ENCODE measurements around the gene POLR3E.
"Not testable (repeated sequence)": the region's sequence is repeated elsewhere in the genome, so short reads cannot be mapped to it uniquely, and the experiment has no call there.

Gene POLR3E

DNA sequence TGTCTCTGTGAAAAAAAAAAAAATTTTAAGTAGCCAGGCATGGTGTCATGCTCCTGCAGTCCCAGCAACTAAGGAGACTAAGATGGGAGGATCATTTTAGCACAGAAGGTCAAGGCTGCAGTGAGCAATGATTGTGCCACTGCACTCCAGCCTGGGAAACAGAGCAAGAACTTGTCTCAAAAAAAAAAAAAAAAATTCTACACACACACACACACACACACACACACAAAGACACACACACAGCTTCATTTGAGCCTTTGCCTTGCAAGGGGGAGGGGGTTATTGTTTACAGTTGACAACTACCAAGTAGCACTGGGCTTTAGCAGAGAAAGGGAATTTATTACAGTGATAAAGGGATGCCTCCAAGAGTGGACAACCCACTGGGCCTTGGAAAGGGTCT, 4.9 kb upstream of the POLR3E start:
- H3K36me3 ChIP-seq (ENCODE audit: control insufficient read depth, insufficient read depth, low read length): no peaks in the 10 kb centered on the region
- no peaks in the 10 kb centered on the region for H3K9me3 ChIP-seq (ENCODE audit: control insufficient read depth, low read length)
- peak overlapping the region; percentile 85 for H3K27ac ChIP-seq (ENCODE audit: low read depth, low read length, severe bottlenecking)
- no peak overlapping the region for H3K4me3 ChIP-seq (ENCODE audit: extremely low read depth, insufficient read depth, low read length, poor library complexity, severe bottlenecking)
- H3K4me1 ChIP-seq (ENCODE audit: control insufficient read depth, insufficient read depth, low read length, poor library complexity, severe bottlenecking): peaks cover 4% of the 10 kb centered on the region

GRCh38 chr16:22293137-22294106, 3.8 kb upstream of the POLR3E start:
- 88 to 96% methylated on average over 7 to 8 of the region's 11 CpGs for WGBS, 2 experiments (ENCODE audit: insufficient coverage in 2 of 2)

DNA sequence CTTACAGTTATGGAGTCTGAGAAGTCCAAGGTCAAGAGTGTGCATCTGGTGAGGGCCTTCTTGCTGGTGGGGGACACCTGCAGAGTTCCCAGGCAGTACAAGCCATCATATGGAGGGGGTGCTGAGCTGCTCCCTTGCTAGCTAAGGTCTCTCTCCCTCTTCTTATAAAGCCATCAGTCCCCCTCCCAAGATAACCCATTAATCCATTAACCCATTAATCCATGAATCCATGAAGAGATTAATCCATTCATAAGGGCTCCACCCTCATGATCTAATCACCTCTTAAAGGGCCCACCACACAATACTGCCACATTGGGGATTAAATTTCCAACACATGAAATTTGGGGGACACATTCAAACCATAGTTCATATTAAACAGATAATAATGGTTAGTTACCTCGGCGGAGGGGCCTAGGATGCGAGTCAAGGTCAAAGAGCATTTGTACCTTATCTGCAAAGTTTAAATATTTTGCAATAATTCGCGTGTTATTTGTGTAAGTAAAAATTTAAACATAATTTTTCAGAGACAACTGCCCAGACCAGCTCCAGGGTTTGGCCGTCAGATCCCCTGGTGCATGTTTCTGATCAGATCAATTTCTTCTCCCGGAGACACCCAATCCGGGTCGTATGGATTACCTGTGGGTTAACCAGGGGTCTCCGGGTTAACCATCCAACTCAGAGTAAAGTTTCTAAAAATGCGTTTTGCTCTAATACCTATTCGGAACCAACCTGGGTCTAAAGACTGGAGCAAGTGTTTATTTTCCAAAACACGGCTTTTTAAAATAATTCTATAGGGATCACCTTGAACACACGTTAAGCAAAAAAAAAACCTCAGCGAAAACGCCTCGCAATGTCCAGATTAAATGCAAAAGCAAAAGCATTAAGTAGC, 740 bp upstream of the POLR3E start:
- peak overlapping the region; percentile 90 for H3K4me3 ChIP-seq (ENCODE audit: extremely low read depth, insufficient read depth, low read length, poor library complexity, severe bottlenecking)
- peaks cover 4% of the 10 kb centered on the region for H3K4me1 ChIP-seq (ENCODE audit: control insufficient read depth, insufficient read depth, low read length, poor library complexity, severe bottlenecking)
- H3K36me3 ChIP-seq (ENCODE audit: control insufficient read depth, insufficient read depth, low read length): peaks cover 9% of the 10 kb centered on the region
- H3K9me3 ChIP-seq (ENCODE audit: control insufficient read depth, low read length): no peaks in the 10 kb centered on the region
- H3K27ac ChIP-seq (ENCODE audit: low read depth, low read length, severe bottlenecking): no peak overlapping the region
- WGBS, 2 experiments (ENCODE audit: insufficient coverage in 2 of 2): 3 to 4% methylated on average over 12 to 13 of the region's 17 CpGs

More at GRCh38 chr16:22293137-22294106, 3.8 kb upstream of the POLR3E start:
- Histone ChIP-seq H3K9me3 (ENCODE audit: control insufficient read depth, low read length) (no peaks in the 10 kb centered on the region), H3K4me1 (ENCODE audit: control insufficient read depth, insufficient read depth, low read length, poor library complexity, severe bottlenecking) (peaks cover 4% of the 10 kb centered on the region), H3K36me3 (ENCODE audit: control insufficient read depth, insufficient read depth, low read length) (no peaks in the 10 kb centered on the region), H3K27ac (ENCODE audit: low read depth, low read length, severe bottlenecking) (no peak overlapping the region), H3K4me3 (ENCODE audit: extremely low read depth, insufficient read depth, low read length, poor library complexity, severe bottlenecking) (no peak overlapping the region)

DNA sequence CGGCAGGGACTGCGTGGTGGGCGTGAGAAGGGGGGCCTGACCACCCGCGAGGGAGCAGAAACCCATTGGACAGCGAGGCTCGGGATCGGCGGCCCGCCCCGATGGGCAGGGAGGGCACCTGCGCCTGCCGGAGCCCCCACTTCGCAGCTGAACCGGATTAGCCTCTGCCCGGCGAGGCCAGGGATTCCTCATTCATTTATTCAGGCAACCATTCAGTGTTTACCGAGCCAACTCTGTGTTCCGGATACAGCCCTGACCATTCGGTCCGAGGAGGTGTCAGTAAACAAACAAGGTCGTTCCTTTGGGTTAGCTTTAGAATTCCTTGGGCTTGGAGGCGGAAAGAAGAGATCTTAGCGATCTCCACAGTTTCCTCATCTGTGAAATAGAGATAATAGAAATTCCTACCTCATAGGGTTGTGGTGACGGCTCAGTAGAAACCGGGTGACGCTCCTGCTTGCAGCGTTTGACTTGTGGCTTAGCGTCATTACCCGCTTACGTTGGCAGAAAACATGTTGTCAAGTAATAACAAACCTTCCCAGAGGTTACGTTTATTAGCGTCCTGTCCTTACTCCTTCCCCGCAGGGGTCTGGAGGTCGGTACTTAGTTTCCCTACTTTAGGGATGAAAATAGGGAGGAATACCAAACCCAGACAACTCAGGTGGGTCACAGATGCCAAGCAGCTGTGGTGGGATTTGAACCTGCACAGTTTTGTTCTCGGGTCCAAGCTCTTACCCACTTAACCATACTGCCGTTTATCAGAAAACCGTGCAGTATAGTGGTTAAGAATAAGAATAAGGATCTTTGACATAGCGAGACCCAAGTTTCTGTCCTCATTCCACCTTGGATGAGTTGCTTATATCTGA, 893 bp downstream of the POLR3E start:
- 0 to 9% methylated on average over 23 to 27 of the region's 39 CpGs for WGBS, 2 experiments (ENCODE audit: insufficient coverage in 2 of 2)
- Histone ChIP-seq H3K36me3 (ENCODE audit: control insufficient read depth, insufficient read depth, low read length) (peaks cover 23% of the 10 kb centered on the region), H3K4me1 (ENCODE audit: control insufficient read depth, insufficient read depth, low read length, poor library complexity, severe bottlenecking) (peaks cover 4% of the 10 kb centered on the region)

GRCh38 chr16:22299036-22299435, 1.8 kb downstream of the POLR3E start:
- no peak overlapping the region for H3K27ac ChIP-seq (ENCODE audit: low read depth, low read length, severe bottlenecking)
- 100% methylated on average over 1 of the region's 1 CpG; no CpG with 5 or more reads in 1 of the 2 experiments for WGBS, 2 experiments (ENCODE audit: insufficient coverage in 2 of 2)
- H3K4me3 ChIP-seq (ENCODE audit: extremely low read depth, insufficient read depth, low read length, poor library complexity, severe bottlenecking): no peak overlapping the region
- peaks cover 30% of the 10 kb centered on the region for H3K36me3 ChIP-seq (ENCODE audit: control insufficient read depth, insufficient read depth, low read length)
- no peaks in the 10 kb centered on the region for H3K9me3 ChIP-seq (ENCODE audit: control insufficient read depth, low read length)
- peaks cover 4% of the 10 kb centered on the region for H3K4me1 ChIP-seq (ENCODE audit: control insufficient read depth, insufficient read depth, low read length, poor library complexity, severe bottlenecking)

More for the DNA sequence above, 893 bp downstream of the POLR3E start:
- no peaks in the 10 kb centered on the region for H3K9me3 ChIP-seq (ENCODE audit: control insufficient read depth, low read length)
- peak overlapping the region; percentile 86 for H3K27ac ChIP-seq (ENCODE audit: low read depth, low read length, severe bottlenecking)
- H3K4me3 ChIP-seq (ENCODE audit: extremely low read depth, insufficient read depth, low read length, poor library complexity, severe bottlenecking): peak overlapping the region; percentile 90

DNA sequence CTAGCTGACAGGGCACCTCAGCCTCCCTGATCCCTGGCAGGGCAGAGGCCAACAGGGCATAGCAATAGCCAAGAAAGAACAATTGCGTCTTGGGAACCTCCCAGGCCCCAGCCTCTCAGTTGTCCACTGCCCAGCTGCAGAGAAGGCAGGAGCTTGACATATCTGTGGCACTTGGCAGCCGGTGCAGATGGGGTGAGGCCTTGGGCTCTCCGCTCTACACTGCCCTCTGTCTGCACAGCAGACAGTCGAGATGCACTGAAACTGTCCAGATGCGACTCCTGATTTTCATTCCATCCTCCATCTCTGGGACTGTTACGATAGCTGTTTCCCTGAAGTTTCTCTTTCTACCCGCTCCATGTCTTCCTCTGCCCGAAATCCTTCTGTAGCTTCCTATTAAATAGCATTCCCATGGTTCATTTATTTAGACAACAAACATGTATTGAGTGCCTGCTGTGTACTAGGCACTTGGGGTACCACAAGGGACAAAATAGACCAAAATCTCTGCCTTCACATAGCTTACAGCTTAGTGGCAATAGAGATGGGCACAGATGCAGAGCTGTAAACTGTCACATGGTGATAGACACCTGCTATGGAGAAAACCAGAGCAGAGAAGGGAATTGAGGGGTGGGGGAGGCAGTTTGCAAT, 3.3 kb downstream of the POLR3E start:
- Histone ChIP-seq H3K4me1 (ENCODE audit: control insufficient read depth, insufficient read depth, low read length, poor library complexity, severe bottlenecking) (peaks cover 4% of the 10 kb centered on the region), H3K4me3 (ENCODE audit: extremely low read depth, insufficient read depth, low read length, poor library complexity, severe bottlenecking) (no peak overlapping the region), H3K27ac (ENCODE audit: low read depth, low read length, severe bottlenecking) (no peak overlapping the region), H3K36me3 (ENCODE audit: control insufficient read depth, insufficient read depth, low read length) (peaks cover 36% of the 10 kb centered on the region), H3K9me3 (ENCODE audit: control insufficient read depth, low read length) (no peaks in the 10 kb centered on the region)
- 74 to 83% methylated on average over 8 of the region's 8 CpGs for WGBS, 2 experiments (ENCODE audit: insufficient coverage in 2 of 2)

DNA sequence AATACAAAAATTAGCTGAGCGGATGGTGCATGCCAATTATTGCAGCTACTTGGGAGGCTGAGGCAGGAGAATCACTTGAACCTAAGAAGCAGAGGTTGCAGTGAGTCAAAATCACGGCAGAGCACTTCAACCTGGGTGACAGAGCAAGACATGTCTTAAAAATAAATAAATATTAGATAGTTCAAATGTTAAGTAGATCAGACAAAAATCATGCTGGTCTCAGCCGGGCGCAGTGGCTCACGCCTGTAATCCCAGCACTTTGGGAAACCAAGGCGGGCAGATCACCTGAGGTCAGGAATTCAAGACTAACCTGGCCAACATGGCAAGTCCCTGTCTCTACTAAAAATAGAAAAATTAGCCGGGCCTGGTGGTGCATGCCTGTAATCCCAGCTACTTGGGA, 4.2 kb downstream of the POLR3E start:
- peaks cover 45% of the 10 kb centered on the region for H3K36me3 ChIP-seq (ENCODE audit: control insufficient read depth, insufficient read depth, low read length)
- H3K27ac ChIP-seq (ENCODE audit: low read depth, low read length, severe bottlenecking); H3K4me3 ChIP-seq (ENCODE audit: extremely low read depth, insufficient read depth, low read length, poor library complexity, severe bottlenecking); H3K4me1 ChIP-seq (ENCODE audit: control insufficient read depth, insufficient read depth, low read length, poor library complexity, severe bottlenecking); H3K9me3 ChIP-seq (ENCODE audit: control insufficient read depth, low read length): not testable (repeated sequence)
- 91 to 94% methylated on average over 6 to 7 of the region's 7 CpGs for WGBS, 2 experiments (ENCODE audit: insufficient coverage in 2 of 2)

GRCh38 chr16:22302776-22303363, 5.7 kb downstream of the POLR3E start:
- WGBS, 2 experiments (ENCODE audit: insufficient coverage in 2 of 2): 93 to 96% methylated on average over 11 to 12 of the region's 12 CpGs

DNA sequence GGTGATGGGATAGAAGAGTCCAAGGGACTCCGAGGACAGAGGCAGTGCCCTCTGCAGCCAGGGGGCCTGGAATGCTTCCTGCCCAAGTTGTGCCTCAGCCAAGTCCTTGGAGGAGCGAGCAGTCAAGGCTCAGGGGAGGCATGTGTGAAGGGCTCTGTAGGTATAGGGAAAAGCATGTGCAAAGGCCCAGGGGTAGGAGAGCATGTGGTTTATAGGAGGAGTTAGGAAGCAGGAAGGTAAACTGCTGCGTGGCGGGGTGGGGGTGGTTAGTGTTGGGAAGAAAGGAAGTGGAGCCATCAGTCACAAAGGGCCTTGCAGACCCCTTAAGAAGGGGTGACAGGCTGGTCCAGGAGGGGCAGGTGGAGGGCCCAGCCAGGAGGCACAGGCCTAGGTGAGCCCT, 7.2 kb downstream of the POLR3E start:
- Histone ChIP-seq H3K4me3 (ENCODE audit: extremely low read depth, insufficient read depth, low read length, poor library complexity, severe bottlenecking) (no peak overlapping the region), H3K4me1 (ENCODE audit: control insufficient read depth, insufficient read depth, low read length, poor library complexity, severe bottlenecking) (peaks cover 4% of the 10 kb centered on the region), H3K9me3 (ENCODE audit: control insufficient read depth, low read length) (no peaks in the 10 kb centered on the region), H3K36me3 (ENCODE audit: control insufficient read depth, insufficient read depth, low read length) (peaks cover 72% of the 10 kb centered on the region), H3K27ac (ENCODE audit: low read depth, low read length, severe bottlenecking) (no peak overlapping the region)
- 99 to 100% methylated on average over 4 of the region's 4 CpGs for WGBS, 2 experiments (ENCODE audit: insufficient coverage in 2 of 2)

More at GRCh38 chr16:22302776-22303363, 5.7 kb downstream of the POLR3E start:
- H3K27ac ChIP-seq (ENCODE audit: low read depth, low read length, severe bottlenecking): no peak overlapping the region
- no peak overlapping the region for H3K4me3 ChIP-seq (ENCODE audit: extremely low read depth, insufficient read depth, low read length, poor library complexity, severe bottlenecking)
- H3K36me3 ChIP-seq (ENCODE audit: control insufficient read depth, insufficient read depth, low read length): peaks cover 60% of the 10 kb centered on the region
- H3K4me1 ChIP-seq (ENCODE audit: control insufficient read depth, insufficient read depth, low read length, poor library complexity, severe bottlenecking): peaks cover 4% of the 10 kb centered on the region
- no peaks in the 10 kb centered on the region for H3K9me3 ChIP-seq (ENCODE audit: control insufficient read depth, low read length)
